Subcutaneous adipose tissue (tissue), 4 donors: Measurements from ENCODE around the gene BTBD6. TPM values are rescaled to one million over a fixed set of nuclear protein-coding genes. Genes with fewer than 3 reads are reported as not detected.

Source experiments
- total RNA-seq, 4 donors: library from RNA; depleted of rRNA; stranded (reverse); fragments of >200 nt; gene quantifications; one replicate each; pipeline ENCODE4 v1.1.0, GENCODE V29; 2016
- TF ChIP-seq, protein P1 (sequence below): fragments of 450-650 bp; IDR thresholded peaks from one replicate; pipeline ENCODE4 v1.5.1; 2016; ENCODE audit warnings: low read depth, mild to moderate bottlenecking, control low read depth, antibody characterized with exemption, moderate library complexity

Gene BTBD6
- total RNA-seq, 4 donors from 2014 or later, result 55.4 to 229 (median 79.0) TPM

DNA sequence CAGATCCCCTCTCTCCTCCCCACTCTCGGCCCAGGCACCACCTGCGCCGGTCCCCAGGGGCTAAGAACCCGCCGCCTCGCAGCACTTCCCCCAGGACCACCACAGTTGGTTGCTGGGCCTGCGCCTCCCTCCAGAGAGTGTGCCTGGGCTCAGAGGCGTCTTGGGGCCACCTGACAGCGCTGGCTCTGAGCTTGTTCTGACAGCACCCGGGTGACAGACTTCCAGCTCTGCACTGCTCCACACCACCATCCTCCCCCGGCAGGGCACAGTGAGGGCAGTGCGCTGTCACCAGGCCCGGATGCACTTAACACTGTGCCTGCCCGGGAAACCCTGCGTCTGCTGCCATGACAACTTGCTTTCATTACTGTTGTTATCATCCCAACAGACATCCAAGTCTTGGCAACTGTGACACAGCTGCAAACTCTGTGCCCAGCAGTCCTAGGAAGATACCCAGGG lies 45.8 kb downstream of the BTBD6 start:
- TF ChIP-seq, protein P1, sequence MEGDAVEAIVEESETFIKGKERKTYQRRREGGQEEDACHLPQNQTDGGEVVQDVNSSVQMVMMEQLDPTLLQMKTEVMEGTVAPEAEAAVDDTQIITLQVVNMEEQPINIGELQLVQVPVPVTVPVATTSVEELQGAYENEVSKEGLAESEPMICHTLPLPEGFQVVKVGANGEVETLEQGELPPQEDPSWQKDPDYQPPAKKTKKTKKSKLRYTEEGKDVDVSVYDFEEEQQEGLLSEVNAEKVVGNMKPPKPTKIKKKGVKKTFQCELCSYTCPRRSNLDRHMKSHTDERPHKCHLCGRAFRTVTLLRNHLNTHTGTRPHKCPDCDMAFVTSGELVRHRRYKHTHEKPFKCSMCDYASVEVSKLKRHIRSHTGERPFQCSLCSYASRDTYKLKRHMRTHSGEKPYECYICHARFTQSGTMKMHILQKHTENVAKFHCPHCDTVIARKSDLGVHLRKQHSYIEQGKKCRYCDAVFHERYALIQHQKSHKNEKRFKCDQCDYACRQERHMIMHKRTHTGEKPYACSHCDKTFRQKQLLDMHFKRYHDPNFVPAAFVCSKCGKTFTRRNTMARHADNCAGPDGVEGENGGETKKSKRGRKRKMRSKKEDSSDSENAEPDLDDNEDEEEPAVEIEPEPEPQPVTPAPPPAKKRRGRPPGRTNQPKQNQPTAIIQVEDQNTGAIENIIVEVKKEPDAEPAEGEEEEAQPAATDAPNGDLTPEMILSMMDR, result no peak

DNA sequence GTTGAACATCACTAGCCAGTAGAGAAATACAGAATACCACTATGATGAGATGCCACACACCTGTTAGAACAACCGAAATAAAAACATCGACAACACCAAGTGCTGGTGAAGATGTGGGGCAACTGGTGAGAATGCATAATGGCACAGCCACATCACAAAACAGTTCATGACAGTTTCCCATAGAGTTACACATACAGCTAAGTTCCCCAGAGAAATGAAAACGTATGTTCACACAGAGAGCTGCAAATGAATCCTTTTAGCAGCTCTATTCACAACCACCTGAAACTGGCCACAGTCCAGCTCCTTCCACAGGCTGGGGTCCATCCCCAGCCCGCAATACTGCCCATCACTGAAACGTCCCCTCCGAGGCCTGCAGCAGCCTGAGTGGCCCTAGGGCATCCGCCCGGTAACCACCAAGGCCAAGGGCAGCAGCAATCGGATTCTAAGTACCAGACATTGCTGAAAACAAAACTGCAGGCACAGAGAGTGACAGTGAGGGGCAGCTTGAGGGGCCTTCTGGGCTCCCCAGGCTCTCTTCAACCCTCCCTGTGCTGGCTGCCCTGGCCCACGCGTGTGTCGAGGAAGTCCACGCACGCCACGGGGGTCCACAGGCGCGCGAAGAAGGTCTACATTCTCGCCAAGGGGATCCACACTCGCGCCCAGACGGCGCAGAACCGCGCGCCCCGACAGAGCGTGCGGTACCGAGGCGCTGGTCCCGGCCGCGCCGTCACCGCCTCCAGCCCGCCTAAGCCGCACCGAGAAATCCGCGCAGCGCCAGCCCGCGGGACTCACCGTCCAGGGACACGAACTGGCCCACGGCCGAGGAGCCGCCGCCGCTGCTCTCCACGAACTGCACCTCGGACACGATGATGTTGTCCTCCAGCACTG lies 51.6 kb downstream of the BTBD6 start:
- TF ChIP-seq, protein P1, result no peak

Other genes starting within 250 kb of the BTBD6 start
- 1 to 10 TPM; 4.0 to 6.6 (median 6.3) TPM for gene CDCA4, start 227.4 kb upstream of the BTBD6 start, total RNA-seq
- 1 to 10 TPM; 1.3 to 5.5 (median 3.3) TPM for gene GPR132, start 183.1 kb upstream of the BTBD6 start, total RNA-seq
- 10 to 100 TPM in 1 of 4 donors, 1 to 10 TPM in 3; 2.5 to 16.2 (median 4.9) TPM for gene JAG2, start 79.8 kb upstream of the BTBD6 start, total RNA-seq
- gene NUDT14, start 67.2 kb upstream of the BTBD6 start, total RNA-seq, result 10 to 100 TPM in 2 of 4 donors, 1 to 10 TPM in 2; 8.0 to 20.2 (median 13.2) TPM
- gene BRF1, start 52.5 kb downstream of the BTBD6 start, total RNA-seq, result 10 to 100 TPM; 19.7 to 76.1 (median 22.5) TPM
- gene PACS2, start 66.2 kb downstream of the BTBD6 start, total RNA-seq, result 100 to 1,000 TPM in 1 of 4 donors, 10 to 100 TPM in 3; 37.2 to 124 (median 57.8) TPM
- 1 to 10 TPM in 1 of 4 donors, not detected in 3; 1.3 TPM for gene TEX22, start 150.0 kb downstream of the BTBD6 start, total RNA-seq
- gene MTA1, start 171.3 kb downstream of the BTBD6 start, total RNA-seq, result 10 to 100 TPM; 34.3 to 75.0 (median 49.2) TPM
- gene CRIP2, start 226.3 kb downstream of the BTBD6 start, total RNA-seq, result 10 to 100 TPM; 24.1 to 84.0 (median 44.6) TPM
- gene CRIP1, start 238.4 kb downstream of the BTBD6 start, total RNA-seq, result 10 to 100 TPM in 3 of 4 donors, 1 to 10 TPM in 1; 10.0 to 41.8 (median 28.1) TPM
- 1 to 10 TPM; 1.3 to 3.5 (median 2.1) TPM for gene TEDC1, start 242.7 kb downstream of the BTBD6 start, total RNA-seq